HepG2 (cell line): ENCODE results near the gene ABHD2. TPM values are rescaled to one million over a fixed set of nuclear protein-coding genes. Genes with fewer than 3 reads are reported as not detected.

ENCODE experiments used
- HNRNPUL1 ChIP-seq: fragments of 200-400 bp; formaldehyde crosslinking; IDR thresholded peaks from 2 replicates; pipeline ENCODE4 v1.6.1; 2017; ENCODE audit warnings: low read depth, mild to moderate bottlenecking, low read length, moderate library complexity
- JUN ChIP-seq: sonication (generic); formaldehyde crosslinking; IDR thresholded peaks from 2 replicates; pipeline ENCODE4 v1.4.0; 2020; ENCODE audit warnings: mild to moderate bottlenecking, missing genetic modification reagents
- MBD4 ChIP-seq: IDR thresholded peaks from 2 replicates; pipeline ENCODE4 v1.6.1; 2012; ENCODE audit warnings: low read length, inconsistent platforms, borderline replicate concordance
- NCOA2 ChIP-seq: sonication (generic); formaldehyde crosslinking; IDR thresholded peaks from 2 replicates; pipeline ENCODE4 v1.8.0; 2022; ENCODE audit warnings: inconsistent platforms
- NFYC ChIP-seq: IDR thresholded peaks from 2 replicates; pipeline ENCODE4 v1.6.1; 2016; ENCODE audit warnings: missing genetic modification reagents, missing compliant biosample characterization
- RFXANK ChIP-seq: IDR thresholded peaks from 2 replicates; pipeline ENCODE4 v1.6.1; 2016
- SALL1 ChIP-seq: sonication (generic); formaldehyde crosslinking; IDR thresholded peaks from 2 replicates; pipeline ENCODE4 v1.8.0; 2022; ENCODE audit warnings: mild to moderate bottlenecking, missing genetic modification reagents
- SOX13 ChIP-seq, 3 experiments: fragments of 450-650 bp in 1 of 3; sonication (generic) in 1 of 3; formaldehyde crosslinking in 1 of 3; IDR thresholded peaks in 2 of 3; conservative IDR thresholded peaks in 1 of 3; 2 replicates each; pipeline versions ENCODE4 v1.5.0 to v1.6.1; 2016 to 2020; ENCODE audit warnings: antibody characterized with exemption in 1 of 3, mild to moderate bottlenecking in 1 of 3, missing compliant biosample characterization in 1 of 3, missing genetic modification reagents in 1 of 3, moderate library complexity in 1 of 3
- TARDBP ChIP-seq: sonication (generic); formaldehyde crosslinking; IDR thresholded peaks from 2 replicates; pipeline ENCODE4 v1.8.0; 2022; ENCODE audit warnings: mild to moderate bottlenecking, missing genetic modification reagents
- THAP11 ChIP-seq: IDR thresholded peaks from 2 replicates; pipeline ENCODE4 v1.6.1; 2016; ENCODE audit warnings: missing biosample characterization, missing genetic modification reagents
- ZNF160 ChIP-seq: sonication (generic); formaldehyde crosslinking; IDR thresholded peaks from 2 replicates; pipeline ENCODE4 v1.8.0; 2022; ENCODE audit warnings: mild to moderate bottlenecking, inconsistent platforms, missing genetic modification reagents
- ZNF33B ChIP-seq: sonication (generic); formaldehyde crosslinking; IDR thresholded peaks from 2 replicates; pipeline ENCODE4 v1.5.1; 2020; ENCODE audit warnings: mild to moderate bottlenecking, missing genetic modification reagents
- ZNF431 ChIP-seq: sonication (generic); formaldehyde crosslinking; IDR thresholded peaks from 2 replicates; pipeline ENCODE4 v1.9.0; 2022; ENCODE audit warnings: missing genetic modification reagents, low read depth, mild to moderate bottlenecking, borderline replicate concordance
- ZNF644 ChIP-seq: IDR thresholded peaks from 2 replicates; pipeline ENCODE4 v1.6.1; 2016; ENCODE audit warnings: low read depth
- ZSCAN29 ChIP-seq: sonication (generic); formaldehyde crosslinking; conservative IDR thresholded peaks from 2 replicates; pipeline ENCODE4 v1.4.0; 2020; ENCODE audit warnings: mild to moderate bottlenecking, missing genetic modification reagents
- polyA plus RNA-seq, 8 experiments: library from polyadenylated mRNA; depleted of rRNA in 3 of 8; stranded (reverse) in 7 of 8; unstranded in 1 of 8; fragments of >200 nt; fragmentation: Illumina TruSeq in 4 of 8; extraction: Trizol in 4 of 8; gene quantifications; 2 replicates each; pipeline versions ENCODE4 v1.2.1 to v1.2.3, GENCODE V29; 2011 to 2016; ENCODE audit warnings: low read depth in 4 of 8, missing spikeins in 1 of 8, mixed read lengths in 1 of 8; ENCODE audit not compliant: insufficient read depth in 1 of 8
- total RNA-seq, 5 experiments: library from RNA; depleted of rRNA; stranded (reverse); fragments of >200 nt; fragmentation: Illumina TruSeq; extraction: Trizol; gene quantifications; 2 replicates each; pipeline ENCODE4 v1.2.3, GENCODE V29; 2016; ENCODE audit warnings: low read depth in 1 of 5
- TF ChIP-seq, protein P1 (sequence below): sonication (generic); formaldehyde crosslinking; IDR thresholded peaks from 2 replicates; pipeline ENCODE4 v1.5.0; 2020; ENCODE audit warnings: mild to moderate bottlenecking, missing genetic modification reagents
- TF ChIP-seq, protein P2 (sequence below): sonication (generic); formaldehyde crosslinking; IDR thresholded peaks from 2 replicates; pipeline ENCODE4 v1.4.0; 2020; ENCODE audit warnings: mild to moderate bottlenecking, missing genetic modification reagents
- TF ChIP-seq, protein P3 (sequence below): sonication (generic); formaldehyde crosslinking; IDR thresholded peaks from 2 replicates; pipeline ENCODE4 v1.4.0; 2020; ENCODE audit warnings: missing genetic modification reagents
- TF ChIP-seq, protein P4 (sequence below): sonication (generic); formaldehyde crosslinking; conservative IDR thresholded peaks from 2 replicates; pipeline ENCODE4 v1.4.0; 2020; ENCODE audit warnings: missing genetic modification reagents
- TF ChIP-seq, protein P5 (sequence below): sonication (generic); formaldehyde crosslinking; conservative IDR thresholded peaks from 2 replicates; pipeline ENCODE4 v1.8.0; 2022; ENCODE audit warnings: mild to moderate bottlenecking, moderate library complexity, missing genetic modification reagents

The ABHD2 gene
- total and polyA plus RNA-seq, 2 of the 13 experiments (the other 11 are each of a cell fraction or from before 2014, with no cell fraction given): 14.8 to 22.4 TPM

DNA sequence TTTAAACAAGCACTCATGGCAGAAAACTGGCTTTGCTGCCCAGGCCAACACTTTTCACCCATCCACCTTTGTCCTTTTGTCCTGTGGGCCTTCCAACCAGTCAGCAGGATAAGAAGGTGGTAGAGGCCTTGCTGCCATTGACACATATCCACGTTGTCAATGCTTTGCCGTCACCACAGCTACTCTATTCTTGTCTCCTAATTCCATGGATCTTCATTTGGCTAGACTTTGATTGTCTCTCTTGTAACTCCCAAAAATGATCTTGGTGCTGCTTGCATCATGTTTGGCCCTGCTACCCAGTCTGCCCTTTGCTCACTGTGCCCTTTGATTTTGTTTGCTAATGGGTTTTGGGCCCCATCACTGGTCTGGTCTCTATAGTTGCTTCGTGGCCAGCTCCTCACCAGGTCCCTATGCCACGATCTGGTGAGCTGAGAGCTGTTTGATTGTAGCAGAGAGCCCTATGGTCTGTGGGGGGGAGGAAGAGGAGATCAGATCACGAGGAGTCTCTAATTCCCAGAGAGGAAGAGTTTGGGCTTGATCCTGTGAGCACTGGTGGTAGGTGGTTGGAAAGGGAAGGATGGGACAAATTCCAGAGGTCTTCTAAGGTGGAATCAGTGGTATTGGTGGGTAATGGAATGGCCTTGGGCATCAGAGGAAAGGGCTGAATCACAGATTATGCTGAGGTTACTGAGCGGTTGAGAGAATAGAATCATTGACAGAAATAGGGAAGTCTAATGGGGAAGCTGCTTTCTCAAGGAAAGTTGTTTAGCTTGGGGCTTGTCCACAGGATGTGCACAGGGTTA is 40.3 kb downstream of the ABHD2 start (continued):
- TF ChIP-seq, protein P1, sequence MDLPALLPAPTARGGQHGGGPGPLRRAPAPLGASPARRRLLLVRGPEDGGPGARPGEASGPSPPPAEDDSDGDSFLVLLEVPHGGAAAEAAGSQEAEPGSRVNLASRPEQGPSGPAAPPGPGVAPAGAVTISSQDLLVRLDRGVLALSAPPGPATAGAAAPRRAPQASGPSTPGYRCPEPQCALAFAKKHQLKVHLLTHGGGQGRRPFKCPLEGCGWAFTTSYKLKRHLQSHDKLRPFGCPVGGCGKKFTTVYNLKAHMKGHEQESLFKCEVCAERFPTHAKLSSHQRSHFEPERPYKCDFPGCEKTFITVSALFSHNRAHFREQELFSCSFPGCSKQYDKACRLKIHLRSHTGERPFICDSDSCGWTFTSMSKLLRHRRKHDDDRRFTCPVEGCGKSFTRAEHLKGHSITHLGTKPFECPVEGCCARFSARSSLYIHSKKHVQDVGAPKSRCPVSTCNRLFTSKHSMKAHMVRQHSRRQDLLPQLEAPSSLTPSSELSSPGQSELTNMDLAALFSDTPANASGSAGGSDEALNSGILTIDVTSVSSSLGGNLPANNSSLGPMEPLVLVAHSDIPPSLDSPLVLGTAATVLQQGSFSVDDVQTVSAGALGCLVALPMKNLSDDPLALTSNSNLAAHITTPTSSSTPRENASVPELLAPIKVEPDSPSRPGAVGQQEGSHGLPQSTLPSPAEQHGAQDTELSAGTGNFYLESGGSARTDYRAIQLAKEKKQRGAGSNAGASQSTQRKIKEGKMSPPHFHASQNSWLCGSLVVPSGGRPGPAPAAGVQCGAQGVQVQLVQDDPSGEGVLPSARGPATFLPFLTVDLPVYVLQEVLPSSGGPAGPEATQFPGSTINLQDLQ (CRISPR knock-in tag): no peak
- TF ChIP-seq ZNF33B (0 out of 2 replicates have a peak, but pooled peaks have one; percentile 67), NFYC (CRISPR knock-in tag) (no peak), ZNF160 (CRISPR knock-in tag) (no peak), NCOA2 (peak; percentile 59; the same call in 1 of the 2 replicates), SOX13 (IDR thresholded peaks at IDR 0.05) (no peak), SOX13 (CRISPR knock-in tag; conservative IDR thresholded peaks at IDR 0.05 in 1 of 2, IDR thresholded peaks at IDR 0.05 in 1 of 2) (peak in 1 of 2 experiments; percentile 59; a peak in 2 of 4 replicates), RFXANK (CRISPR knock-in tag) (no peak), JUN (CRISPR knock-in tag) (no peak), THAP11 (CRISPR knock-in tag) (no peak), MBD4 (no peak), ZSCAN29 (0 out of 2 replicates have a peak, but pooled peaks have one; percentile 38), ZNF644 (CRISPR knock-in tag) (peak; percentile 63; the same call in 1 of the 2 replicates), TARDBP (CRISPR knock-in tag) (peak; percentile 30; the same call in 1 of the 2 replicates), HNRNPUL1 (no peak), SALL1 (CRISPR knock-in tag) (peak; percentile 84), ZNF431 (no peak)
- TF ChIP-seq, protein P2, sequence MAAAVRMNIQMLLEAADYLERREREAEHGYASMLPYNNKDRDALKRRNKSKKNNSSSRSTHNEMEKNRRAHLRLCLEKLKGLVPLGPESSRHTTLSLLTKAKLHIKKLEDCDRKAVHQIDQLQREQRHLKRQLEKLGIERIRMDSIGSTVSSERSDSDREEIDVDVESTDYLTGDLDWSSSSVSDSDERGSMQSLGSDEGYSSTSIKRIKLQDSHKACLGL (CRISPR knock-in tag): no peak
- TF ChIP-seq, protein P3, sequence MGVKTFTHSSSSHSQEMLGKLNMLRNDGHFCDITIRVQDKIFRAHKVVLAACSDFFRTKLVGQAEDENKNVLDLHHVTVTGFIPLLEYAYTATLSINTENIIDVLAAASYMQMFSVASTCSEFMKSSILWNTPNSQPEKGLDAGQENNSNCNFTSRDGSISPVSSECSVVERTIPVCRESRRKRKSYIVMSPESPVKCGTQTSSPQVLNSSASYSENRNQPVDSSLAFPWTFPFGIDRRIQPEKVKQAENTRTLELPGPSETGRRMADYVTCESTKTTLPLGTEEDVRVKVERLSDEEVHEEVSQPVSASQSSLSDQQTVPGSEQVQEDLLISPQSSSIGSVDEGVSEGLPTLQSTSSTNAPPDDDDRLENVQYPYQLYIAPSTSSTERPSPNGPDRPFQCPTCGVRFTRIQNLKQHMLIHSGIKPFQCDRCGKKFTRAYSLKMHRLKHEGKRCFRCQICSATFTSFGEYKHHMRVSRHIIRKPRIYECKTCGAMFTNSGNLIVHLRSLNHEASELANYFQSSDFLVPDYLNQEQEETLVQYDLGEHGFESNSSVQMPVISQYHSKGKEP: no peak
- TF ChIP-seq, protein P4, sequence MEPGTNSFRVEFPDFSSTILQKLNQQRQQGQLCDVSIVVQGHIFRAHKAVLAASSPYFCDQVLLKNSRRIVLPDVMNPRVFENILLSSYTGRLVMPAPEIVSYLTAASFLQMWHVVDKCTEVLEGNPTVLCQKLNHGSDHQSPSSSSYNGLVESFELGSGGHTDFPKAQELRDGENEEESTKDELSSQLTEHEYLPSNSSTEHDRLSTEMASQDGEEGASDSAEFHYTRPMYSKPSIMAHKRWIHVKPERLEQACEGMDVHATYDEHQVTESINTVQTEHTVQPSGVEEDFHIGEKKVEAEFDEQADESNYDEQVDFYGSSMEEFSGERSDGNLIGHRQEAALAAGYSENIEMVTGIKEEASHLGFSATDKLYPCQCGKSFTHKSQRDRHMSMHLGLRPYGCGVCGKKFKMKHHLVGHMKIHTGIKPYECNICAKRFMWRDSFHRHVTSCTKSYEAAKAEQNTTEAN (CRISPR knock-in tag): no peak
- TF ChIP-seq, protein P5, sequence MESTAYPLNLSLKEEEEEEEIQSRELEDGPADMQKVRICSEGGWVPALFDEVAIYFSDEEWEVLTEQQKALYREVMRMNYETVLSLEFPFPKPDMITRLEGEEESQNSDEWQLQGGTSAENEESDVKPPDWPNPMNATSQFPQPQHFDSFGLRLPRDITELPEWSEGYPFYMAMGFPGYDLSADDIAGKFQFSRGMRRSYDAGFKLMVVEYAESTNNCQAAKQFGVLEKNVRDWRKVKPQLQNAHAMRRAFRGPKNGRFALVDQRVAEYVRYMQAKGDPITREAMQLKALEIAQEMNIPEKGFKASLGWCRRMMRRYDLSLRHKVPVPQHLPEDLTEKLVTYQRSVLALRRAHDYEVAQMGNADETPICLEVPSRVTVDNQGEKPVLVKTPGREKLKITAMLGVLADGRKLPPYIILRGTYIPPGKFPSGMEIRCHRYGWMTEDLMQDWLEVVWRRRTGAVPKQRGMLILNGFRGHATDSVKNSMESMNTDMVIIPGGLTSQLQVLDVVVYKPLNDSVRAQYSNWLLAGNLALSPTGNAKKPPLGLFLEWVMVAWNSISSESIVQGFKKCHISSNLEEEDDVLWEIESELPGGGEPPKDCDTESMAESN (CRISPR knock-in tag): no peak
